Stimulated activated CD4-positive, alpha-beta T cell treated with anti-CD3 and anti-CD28 coated beads, Interleukin-15, amount 100 ng/mL, for 1 hour (primary cell): ENCODE measurements around the gene RTP5.

Experiments
- DNase-seq, 2 donors: peaks; one replicate each; pipeline ENCODE4 v3.0.0-alpha.2; 2020; ENCODE audit warnings: low read depth in 1 of 2, low spot score in 1 of 2

RTP5 gene

DNA sequence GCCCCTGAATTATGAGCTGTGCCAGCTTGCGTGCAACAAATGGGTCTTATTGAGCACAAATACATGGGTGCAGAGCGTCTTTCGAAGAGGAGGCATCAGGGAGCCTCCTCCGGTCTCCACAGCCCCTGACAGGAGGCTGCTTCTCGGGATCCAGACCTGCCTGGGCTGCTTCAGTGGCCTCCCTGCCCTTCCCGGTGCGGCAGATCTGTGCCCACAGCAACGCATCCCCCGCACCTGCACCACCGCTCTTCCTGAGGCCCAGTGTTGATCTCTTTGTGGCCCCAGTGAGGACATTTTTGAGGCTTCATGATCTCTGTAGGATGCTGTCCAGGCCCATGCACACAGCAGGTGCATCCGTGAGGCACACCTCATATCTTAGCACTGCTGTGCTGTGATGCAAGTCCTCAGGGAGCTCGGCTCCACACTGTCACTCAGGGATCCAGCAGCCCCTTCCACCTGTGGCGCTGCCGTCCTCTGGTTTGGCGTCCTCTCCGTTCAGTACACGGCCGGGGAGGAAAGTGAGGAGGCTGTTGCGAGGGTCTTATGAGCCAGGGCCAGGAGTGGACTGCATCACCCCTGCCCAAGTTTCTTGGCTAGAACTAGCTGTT, 17.4 kb downstream of the RTP5 start:
- no peak for DNase-seq

DNA sequence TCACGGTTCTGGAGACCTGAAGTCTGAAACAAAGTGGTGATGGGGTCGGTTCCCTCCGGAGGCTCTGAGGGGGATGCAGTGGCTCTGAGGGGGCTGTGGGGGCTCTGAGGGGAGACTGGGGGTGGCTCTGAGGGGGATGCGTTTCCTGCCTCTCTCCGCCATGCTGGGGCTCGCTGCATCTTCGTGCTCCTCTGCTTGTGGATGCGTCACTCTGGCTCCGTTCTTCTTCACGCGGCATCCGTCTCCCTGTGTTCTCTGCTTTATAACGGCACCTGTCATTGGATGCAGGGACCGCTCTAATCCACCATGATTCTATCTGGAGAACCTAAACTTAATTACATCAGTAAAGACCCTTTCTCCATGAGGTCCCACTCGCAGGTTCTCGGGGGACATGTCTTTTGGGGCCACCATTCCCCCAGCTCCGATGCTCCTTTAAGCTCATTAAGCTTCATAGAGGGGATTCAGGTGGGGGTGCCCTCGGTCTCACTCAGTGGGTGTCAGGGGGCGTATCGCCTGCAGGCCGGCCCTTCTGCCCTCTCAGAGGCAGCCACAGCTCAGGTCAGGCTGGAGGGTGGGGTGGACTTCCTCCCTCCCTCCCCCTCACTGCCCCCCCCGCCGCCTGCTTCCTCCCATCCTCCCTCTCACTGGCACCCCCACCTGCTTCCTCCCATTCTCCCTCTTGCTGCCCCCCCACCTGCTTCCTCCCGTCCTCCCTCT, 18.4 kb downstream of the RTP5 start:
- DNase-seq, result no peak

- no peak for DNase-seq
These were observed 19.1 kb downstream of the RTP5 start for GRCh38 chr2:241888641-241889040.

DNA sequence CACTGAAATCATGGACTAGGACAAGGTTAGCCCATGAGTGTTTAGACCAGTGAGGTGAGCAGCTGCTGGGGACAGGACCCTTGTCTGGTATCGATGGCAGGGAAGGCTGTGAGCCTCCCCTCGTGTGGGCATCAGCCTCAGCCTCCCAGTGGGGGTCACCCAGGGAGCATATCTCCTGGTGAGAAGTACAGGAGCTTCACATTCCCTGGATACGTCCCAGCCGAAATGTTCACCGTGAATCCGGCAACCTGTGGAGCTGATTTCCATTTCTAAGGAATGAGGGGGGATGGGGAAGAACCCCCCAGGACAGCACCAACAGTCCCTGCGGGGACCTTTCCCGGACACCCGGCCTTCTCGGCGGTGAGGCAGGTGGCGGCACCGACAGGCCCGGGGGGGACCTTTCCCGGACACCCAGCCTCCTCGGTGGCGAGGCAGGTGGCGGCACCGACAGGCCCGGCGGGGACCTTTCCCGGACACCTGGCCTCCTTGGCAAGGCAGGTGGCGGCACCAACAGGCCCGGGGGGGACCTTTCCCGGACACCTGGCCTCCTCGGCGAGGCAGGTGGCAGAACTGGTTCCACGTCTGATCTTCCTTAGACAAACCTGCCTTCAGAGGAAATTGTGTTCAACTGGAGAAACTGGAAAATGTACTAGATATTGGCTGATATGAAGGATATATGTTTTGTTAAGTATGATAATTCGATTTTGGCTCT, 21.2 kb downstream of the RTP5 start:
- DNase-seq, result no peak

- DNase-seq, result no peak
These were observed 21.9 kb downstream of the RTP5 start for GRCh38 chr2:241891315-241891987.

- no peak for DNase-seq
These were observed 22.4 kb downstream of the RTP5 start for GRCh38 chr2:241891988-241892298.

DNA sequence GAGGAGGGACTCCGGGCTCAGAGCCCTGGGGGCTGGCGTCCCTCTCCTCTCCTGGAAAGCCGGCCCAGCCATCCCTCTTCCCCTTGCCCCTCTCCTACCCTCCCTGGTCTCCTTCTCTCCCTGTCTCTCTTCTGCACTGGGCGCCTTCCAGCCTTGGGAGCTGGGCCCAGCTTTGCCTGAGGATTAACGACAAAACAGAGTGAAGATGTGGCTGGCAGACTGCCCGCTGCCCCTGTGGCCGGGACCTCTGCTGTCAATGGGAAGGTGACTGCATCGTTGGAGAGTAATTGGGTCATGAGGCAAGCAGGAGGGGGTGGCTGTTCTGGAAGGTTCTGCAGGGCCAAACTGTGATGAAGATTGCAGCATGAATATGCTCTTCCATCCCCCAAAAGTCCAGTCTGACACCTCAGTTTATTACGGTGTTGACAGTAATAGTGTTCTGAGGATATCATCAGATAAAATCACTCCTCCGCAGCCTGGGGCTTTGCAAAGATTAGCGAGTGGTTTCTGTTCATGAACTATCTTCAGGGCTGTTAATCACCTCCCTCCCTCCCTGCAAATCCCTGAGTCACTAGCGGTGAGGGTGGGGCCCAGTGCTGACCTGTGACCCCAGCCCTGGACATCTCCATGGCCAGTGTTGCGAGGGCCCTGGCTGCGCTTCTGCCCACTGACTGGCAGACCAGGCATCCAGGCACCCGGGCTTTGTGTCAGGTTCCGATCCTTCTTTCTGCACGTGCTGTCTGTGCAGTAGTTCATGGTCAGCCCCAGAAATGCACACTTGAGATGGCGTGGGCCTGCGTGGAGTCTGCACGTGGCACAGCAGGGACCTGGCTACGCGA, 23.0 kb downstream of the RTP5 start:
- DNase-seq, result no peak

GRCh38 chr2:241893265-241893664, 23.7 kb downstream of the RTP5 start:
- DNase-seq, result no peak

- DNase-seq, result no peak
These were observed 24.6 kb downstream of the RTP5 start for GRCh38 chr2:241894056-241894641.

- DNase-seq, result no peak
These were observed 25.3 kb downstream of the RTP5 start for GRCh38 chr2:241894681-241895426.

DNA sequence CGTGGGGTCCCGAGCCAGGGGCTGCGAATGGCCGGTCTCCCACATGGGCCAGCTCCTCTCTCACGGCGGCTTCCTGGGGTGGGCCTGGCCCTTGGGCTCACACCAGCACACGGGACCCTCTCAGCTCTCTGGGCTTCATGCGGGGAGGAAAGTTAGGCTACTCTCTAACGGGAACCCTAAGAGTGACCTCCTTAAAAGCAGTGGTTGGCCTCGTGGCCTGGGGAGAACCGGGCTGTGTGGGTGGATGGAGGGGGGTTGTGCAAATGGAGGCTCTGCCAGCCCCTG, 25.8 kb downstream of the RTP5 start:
- DNase-seq, result no peak

GRCh38 chr2:241895712-241896641, 26.4 kb downstream of the RTP5 start:
- DNase-seq, result no peak

- no peak for DNase-seq
These were observed 27.2 kb downstream of the RTP5 start for GRCh38 chr2:241896746-241897201.

DNA sequence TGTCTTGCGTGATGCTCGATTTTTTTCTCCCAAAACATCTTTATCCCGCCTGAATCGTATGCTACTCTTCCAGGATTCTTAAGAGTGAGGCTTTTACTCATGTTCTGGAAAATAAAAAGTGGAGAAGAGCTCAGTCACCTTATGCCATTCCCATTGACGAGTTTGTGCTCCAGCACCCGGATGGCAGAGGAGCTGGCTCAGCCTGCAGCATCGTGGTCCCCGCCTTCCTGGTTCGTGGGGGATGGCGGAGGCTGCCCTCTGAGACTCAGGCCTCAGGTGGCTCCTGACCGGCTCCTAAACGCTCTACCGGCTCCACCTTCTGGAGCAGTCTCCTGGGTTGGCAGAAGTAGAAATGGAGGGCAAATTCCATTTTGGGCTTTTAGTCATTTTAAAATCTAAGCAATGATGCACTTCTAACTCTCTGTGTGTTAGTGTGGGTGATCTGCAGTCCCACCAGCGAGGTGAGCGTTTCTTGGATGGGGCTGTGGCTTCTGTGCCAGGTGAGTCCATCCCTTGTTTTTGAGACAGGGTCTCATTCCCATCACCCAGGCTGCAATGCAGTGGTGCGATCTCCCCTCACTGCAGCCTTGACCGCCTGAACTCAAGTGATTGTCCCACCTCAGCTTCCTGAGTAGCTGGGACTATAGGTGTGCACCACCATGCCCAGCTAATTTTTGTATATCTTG, 27.8 kb downstream of the RTP5 start:
- DNase-seq, result no peak

DNA sequence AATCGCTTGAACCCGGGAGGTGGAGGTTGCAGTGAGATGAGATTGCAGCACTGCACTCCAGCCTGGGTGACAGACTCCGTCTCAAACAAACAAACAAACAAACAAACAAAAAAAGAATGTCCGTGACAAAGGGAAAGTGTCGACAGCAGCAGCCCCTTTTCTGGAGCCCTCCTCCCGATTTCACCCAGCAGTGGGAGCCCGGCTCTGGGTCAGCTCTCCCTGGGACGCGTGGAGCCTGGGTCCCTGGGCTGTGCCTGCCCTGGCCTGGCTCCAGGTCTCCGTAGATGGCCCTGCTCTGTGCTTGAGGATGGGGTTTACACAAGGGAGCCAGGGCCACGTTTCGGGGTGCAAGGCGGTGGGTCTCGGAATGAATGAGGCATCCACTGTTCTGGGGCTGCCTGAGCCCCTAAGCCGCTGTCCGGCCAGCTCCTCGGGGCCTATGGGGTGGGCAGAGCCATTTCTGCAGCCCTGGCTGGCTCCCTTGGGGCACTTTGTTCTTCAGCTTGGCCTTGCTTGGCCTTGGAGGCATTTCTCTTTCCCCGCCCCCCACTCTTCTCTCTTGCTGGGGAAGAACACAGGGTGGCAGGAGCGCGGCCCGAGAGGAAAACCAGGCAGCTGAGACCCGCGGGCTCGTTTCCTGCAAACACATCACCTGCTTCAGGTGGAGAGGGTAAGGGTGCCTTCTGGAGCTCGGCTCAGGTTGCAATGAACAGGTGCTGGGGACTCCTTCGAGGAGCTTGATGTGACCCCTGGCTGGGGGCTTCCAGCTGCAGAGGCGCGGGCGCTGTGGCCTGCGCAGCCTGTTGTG, 29.1 kb downstream of the RTP5 start:
- no peak for DNase-seq

DNA sequence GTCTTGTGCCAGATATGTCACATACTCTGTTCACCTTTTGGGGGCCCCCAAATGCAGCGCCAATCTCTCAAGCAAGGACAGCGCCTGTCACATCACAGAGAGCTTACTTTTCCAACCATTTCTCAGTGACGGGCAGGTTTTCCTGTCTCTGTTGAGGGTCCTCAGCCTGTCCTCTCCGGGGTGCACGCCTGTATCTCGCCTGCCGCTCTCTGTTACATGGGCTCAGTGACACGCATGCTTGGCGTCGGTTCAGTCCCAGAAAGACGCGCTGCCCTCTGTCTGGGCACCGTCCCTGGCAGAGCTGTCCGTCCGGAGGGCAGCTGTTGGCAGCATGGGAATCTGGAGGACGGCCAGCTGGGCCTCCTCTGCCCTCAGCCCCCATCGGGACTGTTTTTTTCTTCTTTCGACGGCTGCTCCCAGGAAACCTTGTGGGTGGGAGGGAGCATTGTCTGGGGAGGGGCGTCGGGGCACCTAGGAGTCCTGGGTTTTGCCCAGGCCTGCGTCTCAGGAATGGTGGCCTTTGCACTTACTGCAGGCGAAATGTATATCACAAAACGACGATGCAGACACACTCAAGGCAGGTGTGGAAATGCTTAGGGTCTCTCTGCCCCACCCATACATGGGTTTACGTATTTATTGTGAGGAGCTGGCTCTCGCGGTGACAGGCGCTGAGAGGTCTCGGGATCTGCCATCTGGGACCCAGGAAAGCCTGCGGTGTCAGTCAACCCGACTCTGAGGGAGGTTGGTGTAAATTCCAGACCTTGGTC, 30.9 kb downstream of the RTP5 start:
- DNase-seq, result no peak

DNA sequence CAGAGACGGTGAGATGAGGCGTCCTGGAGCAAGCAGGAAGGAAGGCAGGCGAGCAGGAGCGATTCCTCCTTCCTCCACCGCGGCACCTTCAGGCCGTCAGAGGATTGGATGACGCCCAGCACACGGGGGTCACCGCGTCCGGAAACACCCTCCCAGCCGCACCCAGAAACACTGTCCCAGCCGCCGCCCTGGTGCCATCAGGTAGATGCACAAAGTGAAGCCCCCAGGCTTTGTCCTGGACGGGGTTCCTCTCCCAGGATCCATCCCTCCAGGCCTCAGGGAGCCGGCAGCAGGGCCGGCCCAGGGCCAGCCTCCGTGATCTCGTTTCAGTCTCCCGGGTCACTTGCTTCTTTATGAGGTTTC, 31.5 kb downstream of the RTP5 start:
- DNase-seq, result no peak
